Common myeloid progenitor, CD34-positive (primary cell): ENCODE results near the gene B3GNT8.

ENCODE experiments used
- CTCF ChIA-PET: fragments of 350-600 bp; sonication (Branson Sonifier 250); formaldehyde crosslinking; loops from one replicate; lab custom pipeline; 2021; ENCODE audit warnings: antibody characterized with exemption; lab: Charles Lee
- POLR2A ChIA-PET: fragments of 350-600 bp; sonication (Branson Sonifier 250); formaldehyde crosslinking; loops from one replicate; lab custom pipeline; 2021; ENCODE audit warnings: antibody characterized with exemption; lab: Charles Lee
- DNase-seq, 3 donors: peaks; one replicate each; pipeline versions ENCODE4 v3.0.0 to v3.0.0-alpha.2; 2013
- H3K27ac ChIP-seq, 2 experiments: 1 replicate in 1 of 2; 2 replicates in 1 of 2; pipeline ENCODE4 v1.7.0; 2013; ENCODE audit warnings: inconsistent platforms in 2 of 2, low read length in 2 of 2, mild to moderate bottlenecking in 2 of 2, low read depth in 1 of 2, moderate library complexity in 1 of 2; ENCODE audit not compliant: severe bottlenecking in 2 of 2, insufficient read depth in 1 of 2, poor library complexity in 1 of 2
- H3K27me3 ChIP-seq, 5 experiments: replicated peaks in 2 of 5; 1 replicate in 3 of 5; 2 replicates in 2 of 5; pipeline versions ENCODE4 v1.6.1 to v1.7.0; 2013; ENCODE audit warnings: low read length in 4 of 5, mild to moderate bottlenecking in 2 of 5, moderate library complexity in 2 of 5, inconsistent platforms in 1 of 5; ENCODE audit not compliant: insufficient read depth in 5 of 5, control insufficient read depth in 4 of 5
- H3K36me3 ChIP-seq, 4 experiments: 1 replicate in 2 of 4; 2 replicates in 2 of 4; pipeline versions ENCODE4 v1.6.1 to v1.7.0; 2013; ENCODE audit warnings: low read length in 3 of 4, control low read depth in 1 of 4, mild to moderate bottlenecking in 1 of 4; ENCODE audit not compliant: control insufficient read depth in 4 of 4, insufficient read depth in 4 of 4
- H3K4me1 ChIP-seq, 4 experiments: 1 replicate in 3 of 4; 2 replicates in 1 of 4; pipeline versions ENCODE4 v1.6.1 to v1.7.1; 2013; ENCODE audit warnings: low read length in 3 of 4, mild to moderate bottlenecking in 3 of 4, control low read depth in 1 of 4, inconsistent platforms in 1 of 4, moderate library complexity in 1 of 4; ENCODE audit not compliant: control insufficient read depth in 4 of 4, insufficient read depth in 4 of 4; ENCODE audit errors: control extremely low read depth in 1 of 4
- H3K4me3 ChIP-seq, 7 experiments: 1 replicate in 4 of 7; 2 replicates in 3 of 7; pipeline versions ENCODE4 v1.5.1 to v1.7.0; 2013; ENCODE audit warnings: mild to moderate bottlenecking in 7 of 7, low read length in 6 of 7, moderate library complexity in 6 of 7, inconsistent platforms in 2 of 7, low read depth in 2 of 7, control low read depth in 1 of 7; ENCODE audit not compliant: insufficient read depth in 4 of 7, control insufficient read depth in 1 of 7; ENCODE audit errors: extremely low read depth in 1 of 7
- H3K9me3 ChIP-seq, 5 experiments: 1 replicate in 4 of 5; 2 replicates in 1 of 5; pipeline versions ENCODE4 v1.6.1 to v1.7.1; 2013; ENCODE audit warnings: low read length in 4 of 5, mild to moderate bottlenecking in 2 of 5, inconsistent platforms in 1 of 5, low read depth in 1 of 5, moderate library complexity in 1 of 5; ENCODE audit not compliant: control insufficient read depth in 4 of 5, insufficient read depth in 2 of 5; ENCODE audit errors: control extremely low read depth in 1 of 5
- WGBS: methylation state at CpG from one replicate; pipeline ENCODE4 v1.1.5; 2013; ENCODE audit not compliant: insufficient coverage; 5-methylcytosine and 5-hydroxymethylcytosine counted together

B3GNT8 gene

GRCh38 chr19:41405776-41406175 is 21.4 kb downstream of the B3GNT8 start:
- ChIA-PET CTCF (interaction anchor here (1.3 to 1.5 kb wide), 2 partner anchors 21 to 44 kb away, joined by 3 to 4 read pairs; partner anchors contain the start of gene B3GNT8), POLR2A (interaction anchor here (0.6 kb wide), 1 partner anchor 833 kb away, joined by 4 read pairs; no protein-coding TSS in a partner anchor)
- WGBS: 100% methylated on average over 3 of the region's 6 CpGs

DNA sequence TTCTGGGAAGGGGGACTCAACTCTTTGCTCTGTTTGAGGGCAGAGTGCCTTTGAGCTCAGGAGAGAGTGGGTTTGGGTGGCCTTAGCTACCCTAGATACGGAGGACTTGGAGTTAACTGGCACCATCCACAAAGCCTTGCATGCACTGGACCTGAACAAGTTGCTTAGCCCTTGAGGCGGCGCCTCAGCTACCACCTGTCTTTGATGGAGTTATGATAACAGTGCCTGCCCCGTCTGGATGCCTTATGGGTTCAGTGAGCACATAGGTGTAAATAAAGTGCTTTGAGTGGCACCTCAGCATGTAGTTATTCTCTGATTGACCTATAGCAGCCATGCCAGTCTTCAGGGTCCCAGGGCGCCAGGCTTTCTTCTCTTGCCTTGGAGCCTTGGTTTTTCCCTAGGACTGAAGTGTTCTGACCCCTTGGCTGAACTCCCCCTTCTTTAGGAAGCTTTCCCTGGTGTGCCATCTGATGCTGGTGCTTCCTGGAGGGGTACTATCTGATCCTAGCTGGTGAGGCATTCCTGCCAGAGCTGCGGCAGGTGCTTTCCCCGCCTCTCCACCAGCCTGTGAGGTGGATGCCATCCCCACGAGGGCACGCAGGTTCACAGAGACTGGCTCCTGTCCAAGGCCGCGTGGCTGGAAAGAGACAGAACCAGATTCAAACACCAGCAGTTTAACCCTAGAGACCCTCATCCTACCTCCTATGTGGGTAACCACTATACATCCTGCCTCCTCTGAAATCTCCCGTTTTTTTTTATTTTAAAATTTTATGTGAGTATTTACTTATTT is 23.8 kb downstream of the B3GNT8 start:
- 80% methylated on average over 7 of the region's 12 CpGs for WGBS
- CTCF ChIA-PET: interaction anchor here (1.3 to 1.5 kb wide), 4 partner anchors 15 to 160 kb away, joined by 4 read pairs; no protein-coding TSS in a partner anchor
- peak overlapping the region in 1 of 2 experiments; percentile 22 for H3K27ac ChIP-seq
- H3K4me1 ChIP-seq: peaks cover 13 to 31% (median 14%) of the 10 kb centered on the region in 4 experiments
- peaks cover 3 to 14% (median 7%) of the 10 kb centered on the region in 4 experiments for H3K36me3 ChIP-seq
- no peak for DNase-seq
- H3K9me3 ChIP-seq: no peaks in the 10 kb centered on the region
- POLR2A ChIA-PET: no interaction called here
- no peaks in the 10 kb centered on the region for H3K27me3 ChIP-seq
- H3K4me3 ChIP-seq: no peak overlapping the region

More at GRCh38 chr19:41405776-41406175, 21.4 kb downstream of the B3GNT8 start:
- H3K27me3 ChIP-seq: no peaks in the 10 kb centered on the region
- H3K4me1 ChIP-seq: peaks cover 12 to 43% (median 19%) of the 10 kb centered on the region in 4 experiments
- no peak overlapping the region for H3K27ac ChIP-seq
- peaks cover 5 to 18% (median 9%) of the 10 kb centered on the region in 4 experiments for H3K36me3 ChIP-seq
- H3K9me3 ChIP-seq: no peaks in the 10 kb centered on the region
- no peak for DNase-seq
- no peak overlapping the region for H3K4me3 ChIP-seq

DNA sequence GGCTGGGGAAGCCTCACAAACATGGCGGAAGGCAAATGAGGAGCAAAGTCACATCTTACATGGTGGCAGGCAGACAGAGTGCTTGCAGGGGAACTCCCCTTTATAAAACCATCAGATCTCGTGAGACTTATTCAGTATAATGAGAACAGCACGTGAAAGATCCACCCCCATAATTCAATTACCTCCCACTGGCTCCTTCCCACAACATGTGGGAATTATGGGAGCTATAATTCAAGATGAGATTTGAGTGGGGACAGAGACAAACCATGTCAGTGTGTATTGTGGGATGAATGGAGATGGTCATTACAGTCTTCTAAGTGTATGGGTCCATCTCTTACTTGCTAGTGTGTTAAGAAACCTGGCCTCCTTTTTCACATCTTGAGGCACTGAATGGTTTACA is 25.2 kb downstream of the B3GNT8 start:
- Histone ChIP-seq H3K27me3 (no peaks in the 10 kb centered on the region), H3K4me3 (no peak overlapping the region), H3K27ac (no peak overlapping the region), H3K9me3 (no peaks in the 10 kb centered on the region), H3K36me3 (peaks cover 3 to 11% (median 7%) of the 10 kb centered on the region in 4 experiments), H3K4me1 (peaks cover 15 to 23% (median 20%) of the 10 kb centered on the region in 4 experiments)
- CTCF ChIA-PET: interaction anchor here (0.9 to 1.5 kb wide), 3 partner anchors 13 to 162 kb away, joined by 3 to 4 read pairs (median 4); no protein-coding TSS in a partner anchor
- POLR2A ChIA-PET: no interaction called here
- no peak for DNase-seq
- WGBS: 100% methylated on average over 1 of the region's 3 CpGs

DNA sequence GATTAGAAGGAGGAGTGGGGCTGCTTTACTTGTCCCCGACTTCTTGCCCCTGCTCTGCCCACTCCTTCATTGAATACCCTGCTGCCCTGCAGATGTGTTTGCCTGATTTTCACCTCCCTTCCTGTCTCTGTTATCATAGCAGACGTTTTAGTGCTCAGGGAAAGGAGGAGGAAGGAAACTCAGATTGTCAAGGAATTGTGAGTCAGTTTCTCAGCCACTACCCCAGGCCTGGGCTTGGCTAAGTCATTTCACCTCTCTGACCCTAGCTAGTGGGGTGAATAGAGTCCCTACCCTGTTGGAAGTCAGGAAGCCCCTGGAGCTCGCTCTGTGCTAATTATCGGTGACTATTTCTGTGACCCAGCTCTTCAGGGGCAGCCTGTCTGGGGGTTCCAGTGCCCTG is 25.7 kb downstream of the B3GNT8 start:
- 100% methylated on average over 3 of the region's 4 CpGs for WGBS
- ChIA-PET POLR2A (no interaction called here), CTCF (interaction anchor here (0.9 kb wide), 1 partner anchor 30 kb away, joined by 3 read pairs; no protein-coding TSS in a partner anchor)
- no peak for DNase-seq
- H3K27me3 ChIP-seq: no peaks in the 10 kb centered on the region
- no peaks in the 10 kb centered on the region for H3K9me3 ChIP-seq
- H3K4me1 ChIP-seq: peaks cover 18 to 25% (median 22%) of the 10 kb centered on the region in 4 experiments
- H3K27ac ChIP-seq: no peak overlapping the region
- H3K4me3 ChIP-seq: peak overlapping the region in 1 of 7 experiments; percentile 5
- peaks cover 3 to 11% (median 7%) of the 10 kb centered on the region in 4 experiments for H3K36me3 ChIP-seq

- no peaks in the 10 kb centered on the region for H3K9me3 ChIP-seq
- ChIA-PET POLR2A (interaction anchor here (0.6 to 1.0 kb wide), 2 partner anchors 27 to 47 kb away, joined by 3 read pairs; no protein-coding TSS in a partner anchor), CTCF (no interaction called here)
- WGBS: 94% methylated on average over 2 of the region's 2 CpGs
- no peak for DNase-seq
- no peaks in the 10 kb centered on the region for H3K27me3 ChIP-seq
- peaks cover 3 to 13% (median 7%) of the 10 kb centered on the region in 4 experiments for H3K36me3 ChIP-seq
- no peak overlapping the region for H3K27ac ChIP-seq
- H3K4me1 ChIP-seq: peaks cover 22 to 39% (median 32%) of the 10 kb centered on the region in 4 experiments
- H3K4me3 ChIP-seq: no peak overlapping the region
Observed at GRCh38 chr19:41399525-41399924, 27.6 kb downstream of the B3GNT8 start.

GRCh38 chr19:41399091-41399490 is 28.1 kb downstream of the B3GNT8 start:
- peak overlapping the region in 6 of 7 experiments; percentile 0 to 99 (median 97) for H3K4me3 ChIP-seq
- peaks cover 3 to 13% (median 7%) of the 10 kb centered on the region in 4 experiments for H3K36me3 ChIP-seq
- H3K9me3 ChIP-seq: no peaks in the 10 kb centered on the region
- ChIA-PET POLR2A (interaction anchor here (0.6 to 1.0 kb wide), 3 partner anchors 28 to 47 kb away, joined by 3 to 4 read pairs (median 3); no protein-coding TSS in a partner anchor), CTCF (interaction anchor here (0.6 to 1.1 kb wide), 3 partner anchors 32 to 39 kb away, joined by 3 read pairs; no protein-coding TSS in a partner anchor)
- no peak for DNase-seq
- 90% methylated on average over 3 of the region's 3 CpGs for WGBS
- H3K4me1 ChIP-seq: peaks cover 22 to 39% (median 32%) of the 10 kb centered on the region in 4 experiments
- H3K27me3 ChIP-seq: no peaks in the 10 kb centered on the region
- peak overlapping the region in 1 of 2 experiments; percentile 100 for H3K27ac ChIP-seq
